Lower leg skin (tissue), 3 donors: ENCODE data around the gene DHRS7C.

Experiments used
- POLR2A ChIP-seq, 2 donors: fragments of 450-650 bp; IDR thresholded peaks; one replicate each; pipeline ENCODE4 v1.6.1; 2016 to 2017; ENCODE audit warnings: antibody characterized with exemption in 2 of 2, mild to moderate bottlenecking in 1 of 2, moderate library complexity in 1 of 2
- TF ChIP-seq, protein P1 (sequence below), 3 donors: fragments of 450-650 bp; IDR thresholded peaks; one replicate each; pipeline ENCODE4 v1.5.1; 2016; ENCODE audit warnings: antibody characterized with exemption in 3 of 3, mild to moderate bottlenecking in 3 of 3, moderate library complexity in 2 of 3

GRCh38 chr17:9813166-9813565 is 21.8 kb upstream of the DHRS7C start:
- TF ChIP-seq, protein P1, sequence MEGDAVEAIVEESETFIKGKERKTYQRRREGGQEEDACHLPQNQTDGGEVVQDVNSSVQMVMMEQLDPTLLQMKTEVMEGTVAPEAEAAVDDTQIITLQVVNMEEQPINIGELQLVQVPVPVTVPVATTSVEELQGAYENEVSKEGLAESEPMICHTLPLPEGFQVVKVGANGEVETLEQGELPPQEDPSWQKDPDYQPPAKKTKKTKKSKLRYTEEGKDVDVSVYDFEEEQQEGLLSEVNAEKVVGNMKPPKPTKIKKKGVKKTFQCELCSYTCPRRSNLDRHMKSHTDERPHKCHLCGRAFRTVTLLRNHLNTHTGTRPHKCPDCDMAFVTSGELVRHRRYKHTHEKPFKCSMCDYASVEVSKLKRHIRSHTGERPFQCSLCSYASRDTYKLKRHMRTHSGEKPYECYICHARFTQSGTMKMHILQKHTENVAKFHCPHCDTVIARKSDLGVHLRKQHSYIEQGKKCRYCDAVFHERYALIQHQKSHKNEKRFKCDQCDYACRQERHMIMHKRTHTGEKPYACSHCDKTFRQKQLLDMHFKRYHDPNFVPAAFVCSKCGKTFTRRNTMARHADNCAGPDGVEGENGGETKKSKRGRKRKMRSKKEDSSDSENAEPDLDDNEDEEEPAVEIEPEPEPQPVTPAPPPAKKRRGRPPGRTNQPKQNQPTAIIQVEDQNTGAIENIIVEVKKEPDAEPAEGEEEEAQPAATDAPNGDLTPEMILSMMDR (IDR thresholded peaks at IDR 0.05) = no peak
- TF ChIP-seq POLR2A (IDR thresholded peaks at IDR 0.05) = no peak
